Measurements from ENCODE around the gene RASGRF2. TPM values are rescaled to one million over a fixed set of nuclear protein-coding genes. Genes with fewer than 3 reads are reported as not detected.

RASGRF2 gene
- total and polyA plus RNA-seq, 8 donors: 0.63 to 9.0 (median 4.0) TPM

- intact Hi-C loops (cut with DNase I; ENCODE audit: low total_unique reads): no loop called here
- Histone ChIP-seq H3K4me1 (peaks cover 13 to 33% (median 25%) of the 10 kb centered on the region in 4 donors), H3K4me3 (no peak overlapping the region), H3K9me3 (no peaks in the 10 kb centered on the region), H3K27ac (no peak overlapping the region), H3K27me3 (no peaks in the 10 kb centered on the region), H3K36me3 (peaks cover 0 to 37% (median 28%) of the 10 kb centered on the region in 4 donors)
- WGBS, 5 donors: 90 to 98% (median 93%) methylated on average over 1 of the region's 1 CpG
- no peak for TF ChIP-seq POLR2AphosphoS5 (IDR thresholded peaks at IDR 0.05)
- TF ChIP-seq POLR2A (IDR thresholded peaks at IDR 0.05): no peak
- TF ChIP-seq EP300 (IDR thresholded peaks at IDR 0.05): no peak
- no peak for TF ChIP-seq CTCF (IDR thresholded peaks at IDR 0.05)
- no peak for DNase-seq
Observed at GRCh38 chr5:81250004-81250403, 289.8 kb downstream of the RASGRF2 start.

DNA sequence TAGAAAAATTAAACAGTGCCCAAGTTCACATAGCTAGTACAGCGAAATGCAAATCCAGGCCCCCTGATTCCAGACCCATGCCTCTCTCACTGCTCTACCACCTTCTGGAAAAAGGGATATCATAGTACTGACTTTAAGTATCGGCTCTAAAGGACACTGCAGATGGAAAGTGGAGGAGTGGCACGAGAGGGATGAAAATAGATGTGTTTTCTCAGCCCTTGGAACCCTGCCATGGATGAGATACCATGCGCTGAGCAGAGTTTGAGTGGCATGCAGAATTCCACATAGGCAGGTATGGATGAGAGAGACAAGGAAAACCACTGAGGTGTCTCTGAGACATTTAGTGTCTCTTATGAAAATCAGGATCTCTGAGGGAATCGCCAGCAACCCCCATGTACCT, 291.8 kb downstream of the RASGRF2 start:
- Histone ChIP-seq H3K27me3 (no peaks in the 10 kb centered on the region), H3K9me3 (no peaks in the 10 kb centered on the region), H3K4me1 (peaks cover 0 to 24% (median 16%) of the 10 kb centered on the region in 4 donors), H3K4me3 (no peak overlapping the region), H3K27ac (no peak overlapping the region), H3K36me3 (peaks cover 0 to 47% (median 36%) of the 10 kb centered on the region in 4 donors)
- intact Hi-C loops (cut with DNase I; ENCODE audit: low total_unique reads): no loop called here
- no peak for DNase-seq
- TF ChIP-seq EP300 (IDR thresholded peaks at IDR 0.05) (no peak), POLR2A (IDR thresholded peaks at IDR 0.05) (no peak), POLR2AphosphoS5 (IDR thresholded peaks at IDR 0.05) (no peak), CTCF (IDR thresholded peaks at IDR 0.05) (no peak)
- WGBS, 5 donors: 71 to 93% (median 76%) methylated on average over 5 of the region's 5 CpGs

GRCh38 chr5:81252904-81253303, 292.7 kb downstream of the RASGRF2 start:
- Histone ChIP-seq H3K36me3 (peaks cover 0 to 47% (median 36%) of the 10 kb centered on the region in 4 donors), H3K4me3 (no peak overlapping the region), H3K9me3 (no peaks in the 10 kb centered on the region), H3K27ac (no peak overlapping the region), H3K27me3 (no peaks in the 10 kb centered on the region), H3K4me1 (peaks cover 0 to 14% (median 6%) of the 10 kb centered on the region in 4 donors)
- 80 to 100% (median 93%) methylated on average over 1 of the region's 1 CpG for WGBS, 5 donors
- intact Hi-C loops (cut with DNase I; ENCODE audit: low total_unique reads): no loop called here
- no peak for DNase-seq
- TF ChIP-seq POLR2AphosphoS5 (IDR thresholded peaks at IDR 0.05) (no peak), EP300 (IDR thresholded peaks at IDR 0.05) (no peak), CTCF (IDR thresholded peaks at IDR 0.05) (no peak), POLR2A (IDR thresholded peaks at IDR 0.05) (no peak)

GRCh38 chr5:81253875-81254274, 293.7 kb downstream of the RASGRF2 start:
- WGBS, 5 donors: 80 to 96% (median 87%) methylated on average over 4 of the region's 4 CpGs
- peaks cover 0 to 57% (median 44%) of the 10 kb centered on the region in 4 donors for H3K36me3 ChIP-seq
- H3K9me3 ChIP-seq: no peaks in the 10 kb centered on the region
- peaks cover 0 to 4% (median 0%) of the 10 kb centered on the region in 4 donors for H3K4me1 ChIP-seq
- no peak for DNase-seq
- TF ChIP-seq CTCF (IDR thresholded peaks at IDR 0.05) (no peak), EP300 (IDR thresholded peaks at IDR 0.05) (no peak), POLR2AphosphoS5 (IDR thresholded peaks at IDR 0.05) (no peak), POLR2A (IDR thresholded peaks at IDR 0.05) (no peak)
- intact Hi-C loops (cut with DNase I; ENCODE audit: low total_unique reads): no loop called here
- H3K4me3 ChIP-seq: no peak overlapping the region
- no peak overlapping the region for H3K27ac ChIP-seq
- no peaks in the 10 kb centered on the region for H3K27me3 ChIP-seq
